Dermis blood vessel endothelial cell (primary cell): ENCODE results near the gene CAAP1. TPM values are rescaled to one million over a fixed set of nuclear protein-coding genes. Genes with fewer than 3 reads are reported as not detected.
"Not testable (repeated sequence)": the region's sequence is repeated elsewhere in the genome, so short reads cannot be mapped to it uniquely, and the experiment has no call there.

Experiments used
- DNase-seq: peaks from one replicate; pipeline ENCODE4 v3.0.0; 2010
- total RNA-seq: library from RNA; depleted of rRNA; stranded (reverse); fragments of >200 nt; gene quantifications from 2 replicates; pipeline ENCODE4 v1.2.3, GENCODE V29; 2014

Gene CAAP1
- total RNA-seq = 18.0 and 25.3 TPM in 2 replicates

GRCh38 chr9:26892251-26893029 is at the start of gene CAAP1:
Gene CAAP1, minus strand, starts transcription at chr9:26892802. Its CDS starts 87 bp downstream, at chr9:26892715.
- DNase-seq = peak; percentile 96

GRCh38 chr9:26940779-26941178 is 48.2 kb upstream of the CAAP1 start:
- DNase-seq = no peak

- no peak for DNase-seq
Measured at GRCh38 chr9:26939955-26940711, 47.5 kb upstream of the CAAP1 start.

- DNase-seq = no peak
Measured at GRCh38 chr9:26937816-26938371, 45.3 kb upstream of the CAAP1 start.

- DNase-seq = no peak
Measured at GRCh38 chr9:26935847-26936246, 43.2 kb upstream of the CAAP1 start.

GRCh38 chr9:26928902-26929495 is 36.4 kb upstream of the CAAP1 start:
- DNase-seq = no peak

- DNase-seq = no peak
Measured at GRCh38 chr9:26925609-26926008, 33.0 kb upstream of the CAAP1 start.

- DNase-seq = no peak
Measured at GRCh38 chr9:26919698-26920097, 27.1 kb upstream of the CAAP1 start.

- DNase-seq = no peak
Measured at GRCh38 chr9:26913138-26913668, 20.6 kb upstream of the CAAP1 start.

- no peak for DNase-seq
Measured at GRCh38 chr9:26904671-26905070, 12.1 kb upstream of the CAAP1 start.

GRCh38 chr9:26904070-26904469 is 11.5 kb upstream of the CAAP1 start:
- peak; percentile 36 for DNase-seq

- DNase-seq = no peak
Measured at GRCh38 chr9:26893030-26893676, 551 bp upstream of the CAAP1 start.

- peak; percentile 27 for DNase-seq
Measured at GRCh38 chr9:26891726-26892125, 876 bp downstream of the CAAP1 start.

GRCh38 chr9:26888271-26888670 is 4.3 kb downstream of the CAAP1 start:
- DNase-seq = no peak

GRCh38 chr9:26882154-26882553 is 10.4 kb downstream of the CAAP1 start:
- DNase-seq = no peak

GRCh38 chr9:26880262-26880661 is 12.3 kb downstream of the CAAP1 start:
- no peak for DNase-seq

GRCh38 chr9:26875155-26875554 is 17.4 kb downstream of the CAAP1 start:
- DNase-seq = not testable (repeated sequence)

GRCh38 chr9:26870292-26870691 is 22.3 kb downstream of the CAAP1 start:
- peak; percentile 64 for DNase-seq

GRCh38 chr9:26863074-26863473 is 29.5 kb downstream of the CAAP1 start:
- DNase-seq = peak; percentile 30

GRCh38 chr9:26856413-26857032 is 36.1 kb downstream of the CAAP1 start:
- DNase-seq = peak; percentile 61

- no peak for DNase-seq
Measured at GRCh38 chr9:26850995-26851394, 41.6 kb downstream of the CAAP1 start.

- peak; percentile 19 for DNase-seq
Measured at GRCh38 chr9:26833792-26834191, 58.8 kb downstream of the CAAP1 start.
